ENCODE measurements around the gene DENND1B.

DNA sequence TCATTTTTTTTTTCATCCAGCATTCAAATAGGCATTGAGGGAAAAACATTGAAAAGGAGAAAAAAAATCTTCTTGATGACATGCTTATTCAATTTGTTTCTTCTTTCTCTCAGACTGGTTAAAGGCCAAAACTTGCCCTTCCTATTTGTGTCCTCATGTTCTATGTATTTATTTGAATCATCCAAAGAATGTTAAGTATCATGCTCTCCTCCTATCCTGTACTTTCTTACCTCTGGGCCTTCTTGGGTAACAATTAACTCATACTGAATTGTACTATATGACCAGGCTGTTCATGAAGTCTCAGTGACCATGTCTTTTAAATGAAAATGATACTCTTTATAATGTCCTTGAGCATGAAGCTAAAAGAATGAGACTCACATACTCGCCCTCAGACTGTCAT lies 36.5 kb upstream of the DENND1B start:
- TF ChIP-seq BHLHE40 (IDR thresholded peaks at IDR 0.05; ENCODE audit: low read depth, low read length): no peak
- TF ChIP-seq, protein P1, sequence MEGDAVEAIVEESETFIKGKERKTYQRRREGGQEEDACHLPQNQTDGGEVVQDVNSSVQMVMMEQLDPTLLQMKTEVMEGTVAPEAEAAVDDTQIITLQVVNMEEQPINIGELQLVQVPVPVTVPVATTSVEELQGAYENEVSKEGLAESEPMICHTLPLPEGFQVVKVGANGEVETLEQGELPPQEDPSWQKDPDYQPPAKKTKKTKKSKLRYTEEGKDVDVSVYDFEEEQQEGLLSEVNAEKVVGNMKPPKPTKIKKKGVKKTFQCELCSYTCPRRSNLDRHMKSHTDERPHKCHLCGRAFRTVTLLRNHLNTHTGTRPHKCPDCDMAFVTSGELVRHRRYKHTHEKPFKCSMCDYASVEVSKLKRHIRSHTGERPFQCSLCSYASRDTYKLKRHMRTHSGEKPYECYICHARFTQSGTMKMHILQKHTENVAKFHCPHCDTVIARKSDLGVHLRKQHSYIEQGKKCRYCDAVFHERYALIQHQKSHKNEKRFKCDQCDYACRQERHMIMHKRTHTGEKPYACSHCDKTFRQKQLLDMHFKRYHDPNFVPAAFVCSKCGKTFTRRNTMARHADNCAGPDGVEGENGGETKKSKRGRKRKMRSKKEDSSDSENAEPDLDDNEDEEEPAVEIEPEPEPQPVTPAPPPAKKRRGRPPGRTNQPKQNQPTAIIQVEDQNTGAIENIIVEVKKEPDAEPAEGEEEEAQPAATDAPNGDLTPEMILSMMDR (IDR thresholded peaks at IDR 0.05): no peak
- no peak for TF ChIP-seq RFX5 (IDR thresholded peaks at IDR 0.05)
- TF ChIP-seq, protein P2, sequence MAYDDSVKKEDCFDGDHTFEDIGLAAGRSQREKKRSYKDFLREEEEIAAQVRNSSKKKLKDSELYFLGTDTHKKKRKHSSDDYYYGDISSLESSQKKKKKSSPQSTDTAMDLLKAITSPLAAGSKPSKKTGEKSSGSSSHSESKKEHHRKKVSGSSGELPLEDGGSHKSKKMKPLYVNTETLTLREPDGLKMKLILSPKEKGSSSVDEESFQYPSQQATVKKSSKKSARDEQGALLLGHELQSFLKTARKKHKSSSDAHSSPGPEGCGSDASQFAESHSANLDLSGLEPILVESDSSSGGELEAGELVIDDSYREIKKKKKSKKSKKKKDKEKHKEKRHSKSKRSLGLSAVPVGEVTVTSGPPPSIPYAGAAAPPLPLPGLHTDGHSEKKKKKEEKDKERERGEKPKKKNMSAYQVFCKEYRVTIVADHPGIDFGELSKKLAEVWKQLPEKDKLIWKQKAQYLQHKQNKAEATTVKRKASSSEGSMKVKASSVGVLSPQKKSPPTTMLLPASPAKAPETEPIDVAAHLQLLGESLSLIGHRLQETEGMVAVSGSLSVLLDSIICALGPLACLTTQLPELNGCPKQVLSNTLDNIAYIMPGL (CRISPR knock-in tag; IDR thresholded peaks at IDR 0.05; ENCODE audit: borderline replicate concordance): no peak
- no peak for TF ChIP-seq ZFP36 (IDR thresholded peaks at IDR 0.05; ENCODE audit: borderline replicate concordance, partially characterized antibody)
- TF ChIP-seq RAD21 (conservative IDR thresholded peaks at IDR 0.05 in 1 of 2, IDR thresholded peaks at IDR 0.05 in 1 of 2): no peak

Data from A549 (cell line).